Caco-2 (cell line): ENCODE measurements around the gene PPM1H. TPM values are rescaled to one million over a fixed set of nuclear protein-coding genes. Genes with fewer than 3 reads are reported as not detected.

Experiments
- BruUV-seq: library from RNA; stranded (reverse); fragments of 400-500 nt; replicated peaks from 2 replicates; lab custom pipeline; 2021; lab: Mats Ljungman, UMichigan
- CTCF ChIA-PET: fragments of 300-600 bp; sonication (Branson Sonifier 250); formaldehyde crosslinking; loops from one replicate; lab custom pipeline; 2022; ENCODE audit warnings: antibody characterized with exemption; lab: Charles Lee
- POLR2A ChIA-PET: fragments of 300-600 bp; sonication (Branson Sonifier 250); formaldehyde crosslinking; loops from one replicate; lab custom pipeline; 2022; ENCODE audit warnings: antibody characterized with exemption; lab: Charles Lee
- DNase-seq, 2 experiments: peaks; one replicate each; pipeline versions ENCODE4 v3.0.0 to v3.0.0-alpha.2; 2020 to 2022
- H3K27me3 ChIP-seq: replicated peaks from 2 replicates; pipeline ENCODE4 v1.6.0; 2011; ENCODE audit warnings: low read length; ENCODE audit not compliant: control insufficient read depth, insufficient read depth
- H3K36me3 ChIP-seq: 2 replicates; pipeline ENCODE4 v1.5.1; 2011; ENCODE audit warnings: low read length; ENCODE audit not compliant: control insufficient read depth, insufficient read depth
- H3K4me1 ChIP-seq: fragments of 250-450 bp; sonication (Bioruptor Pico); 2 replicates; pipeline ENCODE4 v1.5.1; 2020; ENCODE audit warnings: mild to moderate bottlenecking
- H3K4me3 ChIP-seq: 2 replicates; pipeline ENCODE4 v1.5.1; 2011; ENCODE audit warnings: low read depth, mild to moderate bottlenecking, control low read depth, low read length
- H3K9me3 ChIP-seq: fragments of 250-450 bp; sonication (Bioruptor Pico); 2 replicates; pipeline ENCODE4 v1.5.1; 2020; ENCODE audit warnings: mild to moderate bottlenecking, moderate library complexity
- H3K27ac Mint-ChIP-seq: one replicate; pipeline ENCODE4 v1.8.0; 2022; ENCODE audit warnings: mixed read lengths; ENCODE audit not compliant: unreplicated experiment
- H3K27me3 Mint-ChIP-seq: one replicate; pipeline ENCODE4 v1.8.0; 2022; ENCODE audit warnings: mixed read lengths; ENCODE audit not compliant: insufficient read depth, unreplicated experiment
- H3K36me3 Mint-ChIP-seq: one replicate; pipeline ENCODE4 v1.8.0; 2022; ENCODE audit warnings: mild to moderate bottlenecking, mixed read lengths; ENCODE audit not compliant: insufficient read depth, unreplicated experiment
- H3K4me1 Mint-ChIP-seq: one replicate; pipeline ENCODE4 v1.8.0; 2022; ENCODE audit warnings: low read depth, mixed read lengths; ENCODE audit not compliant: unreplicated experiment
- H3K4me3 Mint-ChIP-seq: one replicate; pipeline ENCODE4 v1.8.0; 2022; ENCODE audit warnings: mild to moderate bottlenecking, moderate library complexity, mixed read lengths; ENCODE audit not compliant: unreplicated experiment
- H3K9me3 Mint-ChIP-seq: one replicate; pipeline ENCODE4 v1.8.0; 2022; ENCODE audit warnings: mixed read lengths; ENCODE audit not compliant: unreplicated experiment
- intact Hi-C: fragments of 100-400 bp; cut with micrococcal nuclease; formaldehyde crosslinking; loops from one replicate; pipeline ENCODE4 v1.10.0; 2022; ENCODE audit not compliant: unreplicated experiment
- total RNA-seq: library from RNA; stranded (reverse); gene quantifications from 2 replicates; pipeline ENCODE4 v1.2.3, GENCODE V29; 2022
- TF ChIP-seq, protein P1 (sequence below), 2 experiments: fragments of 200-600 bp in 1 of 2; IDR thresholded peaks; 1 replicate in 1 of 2; 2 replicates in 1 of 2; pipeline versions ENCODE4 v1.5.1 to v1.8.0; 2011 to 2022; ENCODE audit warnings: antibody characterized with exemption in 1 of 2, control low read depth in 1 of 2, inconsistent platforms in 1 of 2, low read depth in 1 of 2, low read length in 1 of 2, mild to moderate bottlenecking in 1 of 2, moderate library complexity in 1 of 2; ENCODE audit not compliant: insufficient read depth in 1 of 2, severe bottlenecking in 1 of 2, unreplicated experiment in 1 of 2

The PPM1H gene
- total RNA-seq, 1 experiment from 2014 or later = 151 TPM

DNA sequence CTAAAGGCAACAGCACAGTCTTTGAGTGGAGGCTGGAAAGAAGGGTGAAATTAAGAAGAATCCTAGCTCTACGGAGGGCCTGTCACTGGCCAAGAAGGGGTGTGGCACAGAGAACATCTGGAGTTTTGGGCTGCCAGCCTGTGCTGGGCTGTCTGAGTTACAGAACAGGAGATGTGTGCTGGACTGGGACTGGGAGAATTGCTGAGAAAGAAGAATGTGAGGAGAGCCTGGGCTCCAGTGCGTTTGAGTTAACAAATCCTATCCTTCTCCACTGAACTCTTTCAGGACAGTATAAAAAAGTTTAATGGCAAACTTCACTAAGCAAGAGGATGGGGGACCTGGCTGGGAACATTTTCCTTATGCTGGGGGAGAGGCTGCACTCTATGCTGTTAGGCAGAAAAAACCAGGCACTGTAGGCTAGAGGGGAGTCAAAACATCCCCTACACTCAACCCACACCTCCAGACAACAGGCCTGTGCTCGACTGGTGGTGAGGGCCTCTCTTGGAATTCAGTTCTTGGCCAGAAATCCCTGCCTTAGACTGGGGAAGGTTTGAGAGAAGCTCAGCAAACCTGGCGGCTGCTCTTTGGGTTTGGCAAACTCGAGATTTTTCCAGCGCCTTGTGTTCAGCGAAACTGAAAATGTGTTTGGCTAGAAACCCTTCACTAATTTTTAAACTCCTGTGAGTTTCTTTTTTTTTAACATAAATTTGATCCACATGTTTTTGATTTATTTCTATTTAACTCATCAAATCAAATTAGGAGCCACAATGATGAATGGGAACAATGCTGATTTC, 251.0 kb downstream of the PPM1H start:
- intact Hi-C loops = no loop called here
- H3K27ac Mint-ChIP-seq = no peak overlapping the region
- POLR2A ChIA-PET = no interaction called here
- BruUV-seq = no TSS peak
- H3K9me3 ChIP-seq = no peaks in the 10 kb centered on the region
- TF ChIP-seq, protein P1, sequence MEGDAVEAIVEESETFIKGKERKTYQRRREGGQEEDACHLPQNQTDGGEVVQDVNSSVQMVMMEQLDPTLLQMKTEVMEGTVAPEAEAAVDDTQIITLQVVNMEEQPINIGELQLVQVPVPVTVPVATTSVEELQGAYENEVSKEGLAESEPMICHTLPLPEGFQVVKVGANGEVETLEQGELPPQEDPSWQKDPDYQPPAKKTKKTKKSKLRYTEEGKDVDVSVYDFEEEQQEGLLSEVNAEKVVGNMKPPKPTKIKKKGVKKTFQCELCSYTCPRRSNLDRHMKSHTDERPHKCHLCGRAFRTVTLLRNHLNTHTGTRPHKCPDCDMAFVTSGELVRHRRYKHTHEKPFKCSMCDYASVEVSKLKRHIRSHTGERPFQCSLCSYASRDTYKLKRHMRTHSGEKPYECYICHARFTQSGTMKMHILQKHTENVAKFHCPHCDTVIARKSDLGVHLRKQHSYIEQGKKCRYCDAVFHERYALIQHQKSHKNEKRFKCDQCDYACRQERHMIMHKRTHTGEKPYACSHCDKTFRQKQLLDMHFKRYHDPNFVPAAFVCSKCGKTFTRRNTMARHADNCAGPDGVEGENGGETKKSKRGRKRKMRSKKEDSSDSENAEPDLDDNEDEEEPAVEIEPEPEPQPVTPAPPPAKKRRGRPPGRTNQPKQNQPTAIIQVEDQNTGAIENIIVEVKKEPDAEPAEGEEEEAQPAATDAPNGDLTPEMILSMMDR (IDR thresholded peaks at IDR 0.05; ENCODE audit: insufficient read depth in 1 of 2, low read depth in 1 of 2, low read length in 1 of 2, severe bottlenecking in 1 of 2, unreplicated experiment in 1 of 2) = no peak
- H3K36me3 Mint-ChIP-seq = peaks cover 99% of the 10 kb centered on the region
- no peak overlapping the region for H3K4me3 Mint-ChIP-seq
- H3K4me1 ChIP-seq = no peaks in the 10 kb centered on the region
- no peaks in the 10 kb centered on the region for H3K27me3 ChIP-seq
- CTCF ChIA-PET = no interaction called here
- no peaks in the 10 kb centered on the region for H3K27me3 Mint-ChIP-seq
- H3K9me3 Mint-ChIP-seq = peaks cover 12% of the 10 kb centered on the region
- peaks cover 4% of the 10 kb centered on the region for H3K4me1 Mint-ChIP-seq
- peaks cover 3% of the 10 kb centered on the region for H3K36me3 ChIP-seq
- no peak for DNase-seq
- H3K4me3 ChIP-seq = no peak overlapping the region

DNA sequence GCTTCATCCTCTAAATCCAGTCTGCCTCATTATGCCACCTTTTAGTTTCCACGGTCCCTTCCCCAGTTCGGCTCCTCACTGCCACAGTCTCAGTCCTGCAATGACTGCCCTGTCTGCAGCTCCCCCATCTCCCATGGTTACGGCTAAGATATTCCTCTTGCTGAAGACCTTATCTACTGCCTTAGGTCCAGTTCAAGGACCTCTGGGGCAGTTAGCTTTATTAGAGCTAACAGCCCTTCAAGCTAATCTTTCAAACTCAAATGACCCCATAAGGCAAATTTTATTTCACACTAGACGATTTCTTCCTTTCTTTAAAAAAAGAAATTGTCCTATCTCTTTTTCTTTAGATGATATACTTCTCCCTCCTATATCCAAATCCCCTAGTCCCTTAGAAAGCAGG, 253.6 kb downstream of the PPM1H start:
- H3K27ac Mint-ChIP-seq = peak overlapping the region; percentile 63
- H3K9me3 Mint-ChIP-seq = peaks cover 12% of the 10 kb centered on the region
- Histone ChIP-seq H3K36me3 (peaks cover 7% of the 10 kb centered on the region), H3K4me3 (no peak overlapping the region), H3K4me1 (no peaks in the 10 kb centered on the region), H3K27me3 (no peaks in the 10 kb centered on the region), H3K9me3 (no peaks in the 10 kb centered on the region; the same call in 1 of the 2 replicates)
- no peak overlapping the region for H3K4me3 Mint-ChIP-seq
- TF ChIP-seq, protein P1 (IDR thresholded peaks at IDR 0.05; ENCODE audit: insufficient read depth in 1 of 2, low read depth in 1 of 2, low read length in 1 of 2, severe bottlenecking in 1 of 2, unreplicated experiment in 1 of 2) = no peak
- H3K27me3 Mint-ChIP-seq = no peaks in the 10 kb centered on the region
- BruUV-seq = no TSS peak
- peaks cover 4% of the 10 kb centered on the region for H3K4me1 Mint-ChIP-seq
- intact Hi-C loops = no loop called here
- peaks cover 99% of the 10 kb centered on the region for H3K36me3 Mint-ChIP-seq
- no peak for DNase-seq
- ChIA-PET CTCF (interaction anchor here (0.6 kb wide), 1 partner anchor 41 kb away, joined by 3 read pairs; no protein-coding TSS in a partner anchor), POLR2A (no interaction called here)

DNA sequence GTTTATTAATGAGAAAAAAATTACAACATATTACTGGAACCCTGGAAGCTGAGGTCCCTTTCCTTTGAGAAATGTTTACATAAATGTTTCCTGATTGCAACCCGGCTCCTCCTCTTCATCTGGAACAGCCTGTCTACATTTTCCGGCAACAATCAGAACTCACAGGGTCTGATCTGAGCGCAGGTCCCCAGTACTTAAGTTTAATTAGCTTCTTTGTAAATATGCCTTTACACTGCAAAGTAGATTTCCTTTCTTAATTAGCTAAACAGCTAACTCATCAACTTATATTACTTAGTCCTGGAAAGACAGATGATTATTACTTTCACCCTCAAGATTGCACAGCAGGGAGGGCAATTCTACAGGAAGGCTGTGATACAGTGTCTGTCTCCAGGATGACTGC, 255.3 kb downstream of the PPM1H start:
- Histone ChIP-seq H3K4me3 (no peak overlapping the region), H3K27me3 (no peaks in the 10 kb centered on the region), H3K36me3 (peaks cover 10% of the 10 kb centered on the region), H3K4me1 (no peaks in the 10 kb centered on the region), H3K9me3 (no peaks in the 10 kb centered on the region; the same call in 1 of the 2 replicates)
- TF ChIP-seq, protein P1 (IDR thresholded peaks at IDR 0.05; ENCODE audit: insufficient read depth in 1 of 2, low read depth in 1 of 2, low read length in 1 of 2, severe bottlenecking in 1 of 2, unreplicated experiment in 1 of 2) = no peak
- Mint-ChIP-seq H3K27ac (no peak overlapping the region), H3K4me3 (no peak overlapping the region), H3K27me3 (no peaks in the 10 kb centered on the region), H3K36me3 (peaks cover 99% of the 10 kb centered on the region), H3K4me1 (peaks cover 4% of the 10 kb centered on the region), H3K9me3 (peaks cover 12% of the 10 kb centered on the region)
- no TSS peak for BruUV-seq
- DNase-seq = no peak
- CTCF ChIA-PET = no interaction called here
- POLR2A ChIA-PET = no interaction called here
- intact Hi-C loops = no loop called here
